HepG2 (cell line): ENCODE results near the gene PADI6. TPM values are rescaled to one million over a fixed set of nuclear protein-coding genes. Genes with fewer than 3 reads are reported as not detected.

ENCODE experiments used
- ATAC-seq: fragments of 200-7000 bp; cut with Tn5 transposase; 3 replicates; pipeline ENCODE4 v1.9.1; 2020; ENCODE audit warnings: mild to moderate bottlenecking, moderate library complexity
- BruUV-seq: library from RNA; stranded (reverse); fragments of 400-500 nt; replicated peaks from 2 replicates; lab custom pipeline; 2021; lab: Mats Ljungman, UMichigan
- CTCF ChIA-PET: fragments of 300-600 bp; formaldehyde crosslinking; extraction: SDS; loops from one replicate; lab custom pipeline; 2021; ENCODE audit warnings: low total read pairs, inconsistent platforms, low intra/inter-chr PET ratio; lab: Yijun Ruan, JAX
- POLR2A ChIA-PET: fragments of 350-600 bp; sonication (Branson Sonifier 250); formaldehyde crosslinking; loops from one replicate; lab custom pipeline; 2020; ENCODE audit warnings: antibody characterized with exemption, inconsistent platforms; lab: Yijun Ruan, JAX
- DNase-seq: peaks from one replicate; pipeline ENCODE4 v3.0.0-alpha.2; 2015; ENCODE audit warnings: low spot score
- FAIRE-seq: peaks from 3 replicates; lab custom pipeline; 2011; peaks lifted over from hg19 to GRCh38; lab: Jason Lieb, UNC
- H2AFZ ChIP-seq: one replicate; pipeline ENCODE4 v1.6.1; 2011; ENCODE audit warnings: low read length, inconsistent platforms
- H3K27ac ChIP-seq: fragments of 300-600 bp; 3 replicates; pipeline ENCODE4 v1.8.0; 2011; ENCODE audit warnings: mixed run types, mild to moderate bottlenecking, mixed read lengths, low read length, inconsistent platforms; ENCODE audit not compliant: insufficient read depth; ENCODE audit errors: extremely low read length
- H3K27me3 ChIP-seq, 2 experiments: fragments of 200-600 bp in 1 of 2; 2 replicates in 1 of 2; 3 replicates in 1 of 2; pipeline versions ENCODE4 v1.6.0 to v1.8.0; 2011; ENCODE audit warnings: low read length in 2 of 2, mild to moderate bottlenecking in 2 of 2, moderate library complexity in 2 of 2, inconsistent platforms in 1 of 2; ENCODE audit not compliant: insufficient read depth in 2 of 2, control insufficient read depth in 1 of 2
- H3K36me3 ChIP-seq, 2 experiments: fragments of 200-600 bp in 1 of 2; replicated peaks in 1 of 2; 2 replicates in 1 of 2; 3 replicates in 1 of 2; pipeline versions ENCODE4 v1.5.1 to v1.8.0; 2011; ENCODE audit warnings: low read length in 2 of 2, inconsistent platforms in 1 of 2; ENCODE audit not compliant: insufficient read depth in 2 of 2, control insufficient read depth in 1 of 2
- H3K4me1 ChIP-seq: 2 replicates; pipeline ENCODE4 v1.5.1; 2012; ENCODE audit warnings: low read length, inconsistent platforms; ENCODE audit not compliant: insufficient read depth
- H3K4me2 ChIP-seq: 2 replicates; pipeline ENCODE4 v1.6.0; 2011; ENCODE audit warnings: low read depth, low read length, inconsistent platforms
- H3K4me3 ChIP-seq, 3 experiments: fragments of 200-600 bp in 1 of 3; sonication (generic), shearing (Covaris generic) in 1 of 3; replicated peaks in 1 of 3; 2 replicates each; pipeline ENCODE4 v1.5.1; 2011 to 2016; ENCODE audit warnings: low read length in 3 of 3, inconsistent platforms in 2 of 3, low read depth in 2 of 3, mild to moderate bottlenecking in 2 of 3, control low read depth in 1 of 3, mixed read lengths in 1 of 3; ENCODE audit not compliant: insufficient read depth in 1 of 3
- H3K79me2 ChIP-seq: one replicate; pipeline ENCODE4 v1.6.1; 2011; ENCODE audit warnings: low read length, inconsistent platforms; ENCODE audit not compliant: insufficient read depth
- H3K9ac ChIP-seq: 2 replicates; pipeline ENCODE4 v1.6.0; 2011; ENCODE audit warnings: mild to moderate bottlenecking, low read depth, low read length, inconsistent platforms; ENCODE audit not compliant: insufficient read depth
- H3K9me3 ChIP-seq: 2 replicates; pipeline ENCODE4 v1.5.1; 2012; ENCODE audit warnings: mild to moderate bottlenecking, low read length
- H4K20me1 ChIP-seq: 2 replicates; pipeline ENCODE4 v1.6.0; 2011; ENCODE audit warnings: inconsistent platforms, mild to moderate bottlenecking, low read length, moderate library complexity; ENCODE audit not compliant: insufficient read depth
- DMAP1 ChIP-seq: IDR thresholded peaks from 2 replicates; pipeline ENCODE4 v1.6.1; 2016
- LCORL ChIP-seq, 2 experiments: fragments of 450-650 bp in 1 of 2; sonication (generic) in 1 of 2; formaldehyde crosslinking in 1 of 2; IDR thresholded peaks; 2 replicates each; pipeline versions ENCODE4 v1.5.0 to v1.6.1; 2017 to 2020; ENCODE audit warnings: antibody characterized with exemption in 1 of 2, missing genetic modification reagents in 1 of 2
- ZKSCAN8 ChIP-seq: IDR thresholded peaks from 2 replicates; pipeline ENCODE4 v1.6.1; 2016; ENCODE audit warnings: borderline replicate concordance, missing genetic modification reagents, missing compliant biosample characterization
- ZSCAN29 ChIP-seq: sonication (generic); formaldehyde crosslinking; conservative IDR thresholded peaks from 2 replicates; pipeline ENCODE4 v1.4.0; 2020; ENCODE audit warnings: mild to moderate bottlenecking, missing genetic modification reagents
- WGBS: methylation state at CpG from one replicate; pipeline ENCODE4 v1.1.6; 2017; ENCODE audit warnings: low lambda C conversion rate; 5-methylcytosine and 5-hydroxymethylcytosine counted together
- in situ Hi-C: cut with HindIII; loops from 2 replicates; pipeline ENCODE4 v1.10.0; 2017; ENCODE audit warnings: low pct_unique_long_range_greater_than_20kb; ENCODE audit not compliant: extremely low pct_ligation_motif_present
- intact Hi-C: fragments of 100-400 bp; cut with micrococcal nuclease; formaldehyde crosslinking; loops from one replicate; pipeline ENCODE4 v1.10.0; 2022; ENCODE audit not compliant: unreplicated experiment
- polyA plus RNA-seq, 8 experiments: library from polyadenylated mRNA; depleted of rRNA in 3 of 8; stranded (reverse) in 7 of 8; unstranded in 1 of 8; fragments of >200 nt; fragmentation: Illumina TruSeq in 4 of 8; extraction: Trizol in 4 of 8; gene quantifications; 2 replicates each; pipeline versions ENCODE4 v1.2.1 to v1.2.3, GENCODE V29; 2011 to 2016; ENCODE audit warnings: low read depth in 4 of 8, missing spikeins in 1 of 8, mixed read lengths in 1 of 8; ENCODE audit not compliant: insufficient read depth in 1 of 8
- total RNA-seq, 5 experiments: library from RNA; depleted of rRNA; stranded (reverse); fragments of >200 nt; fragmentation: Illumina TruSeq; extraction: Trizol; gene quantifications; 2 replicates each; pipeline ENCODE4 v1.2.3, GENCODE V29; 2016; ENCODE audit warnings: low read depth in 1 of 5
- TF ChIP-seq, protein P1 (sequence below): sonication (generic); formaldehyde crosslinking; IDR thresholded peaks from 2 replicates; pipeline ENCODE4 v1.5.1; 2020; ENCODE audit warnings: mild to moderate bottlenecking, missing genetic modification reagents, moderate library complexity
- TF ChIP-seq, protein P2 (sequence below), 2 experiments: fragments of 450-650 bp in 1 of 2; sonication (generic) in 1 of 2; formaldehyde crosslinking; IDR thresholded peaks; 2 replicates each; pipeline versions ENCODE4 v1.5.0 to v1.8.0; 2020 to 2022; ENCODE audit warnings: mild to moderate bottlenecking in 1 of 2, missing genetic modification reagents in 1 of 2
- TF ChIP-seq, protein P3 (sequence below): sonication (generic); formaldehyde crosslinking; IDR thresholded peaks from 2 replicates; pipeline ENCODE4 v1.5.0; 2020; ENCODE audit warnings: mild to moderate bottlenecking, missing genetic modification reagents

Gene PADI6
- total and polyA plus RNA-seq, 2 of the 13 experiments (the other 11 are each of a cell fraction or from before 2014, with no cell fraction given): not detected

DNA sequence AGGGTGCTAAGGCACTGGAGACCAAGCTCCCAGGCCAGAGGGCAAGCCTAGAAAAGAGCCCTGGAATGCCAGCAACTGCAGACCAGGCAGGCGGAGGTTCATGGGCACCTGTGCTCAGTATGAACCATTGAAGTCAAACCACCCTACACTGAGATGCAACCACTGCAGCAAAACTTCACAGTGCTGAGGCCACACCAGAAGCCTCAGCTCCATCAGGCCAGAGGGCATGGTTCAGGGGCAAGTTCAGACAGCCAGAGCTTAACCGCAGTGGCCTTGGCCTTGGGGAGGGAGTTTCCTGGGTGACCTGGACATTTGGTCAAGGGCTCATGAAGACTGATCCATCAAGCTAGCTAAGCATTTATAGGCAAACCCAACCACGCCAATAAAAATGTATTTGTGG, 60.4 kb downstream of the PADI6 start (continued):
- no peak for TF ChIP-seq ZKSCAN8 (CRISPR knock-in tag)
- TF ChIP-seq LCORL (IDR thresholded peaks at IDR 0.05): no peak
- no peak for TF ChIP-seq LCORL (CRISPR knock-in tag; IDR thresholded peaks at IDR 0.05)
- TF ChIP-seq, protein P1, sequence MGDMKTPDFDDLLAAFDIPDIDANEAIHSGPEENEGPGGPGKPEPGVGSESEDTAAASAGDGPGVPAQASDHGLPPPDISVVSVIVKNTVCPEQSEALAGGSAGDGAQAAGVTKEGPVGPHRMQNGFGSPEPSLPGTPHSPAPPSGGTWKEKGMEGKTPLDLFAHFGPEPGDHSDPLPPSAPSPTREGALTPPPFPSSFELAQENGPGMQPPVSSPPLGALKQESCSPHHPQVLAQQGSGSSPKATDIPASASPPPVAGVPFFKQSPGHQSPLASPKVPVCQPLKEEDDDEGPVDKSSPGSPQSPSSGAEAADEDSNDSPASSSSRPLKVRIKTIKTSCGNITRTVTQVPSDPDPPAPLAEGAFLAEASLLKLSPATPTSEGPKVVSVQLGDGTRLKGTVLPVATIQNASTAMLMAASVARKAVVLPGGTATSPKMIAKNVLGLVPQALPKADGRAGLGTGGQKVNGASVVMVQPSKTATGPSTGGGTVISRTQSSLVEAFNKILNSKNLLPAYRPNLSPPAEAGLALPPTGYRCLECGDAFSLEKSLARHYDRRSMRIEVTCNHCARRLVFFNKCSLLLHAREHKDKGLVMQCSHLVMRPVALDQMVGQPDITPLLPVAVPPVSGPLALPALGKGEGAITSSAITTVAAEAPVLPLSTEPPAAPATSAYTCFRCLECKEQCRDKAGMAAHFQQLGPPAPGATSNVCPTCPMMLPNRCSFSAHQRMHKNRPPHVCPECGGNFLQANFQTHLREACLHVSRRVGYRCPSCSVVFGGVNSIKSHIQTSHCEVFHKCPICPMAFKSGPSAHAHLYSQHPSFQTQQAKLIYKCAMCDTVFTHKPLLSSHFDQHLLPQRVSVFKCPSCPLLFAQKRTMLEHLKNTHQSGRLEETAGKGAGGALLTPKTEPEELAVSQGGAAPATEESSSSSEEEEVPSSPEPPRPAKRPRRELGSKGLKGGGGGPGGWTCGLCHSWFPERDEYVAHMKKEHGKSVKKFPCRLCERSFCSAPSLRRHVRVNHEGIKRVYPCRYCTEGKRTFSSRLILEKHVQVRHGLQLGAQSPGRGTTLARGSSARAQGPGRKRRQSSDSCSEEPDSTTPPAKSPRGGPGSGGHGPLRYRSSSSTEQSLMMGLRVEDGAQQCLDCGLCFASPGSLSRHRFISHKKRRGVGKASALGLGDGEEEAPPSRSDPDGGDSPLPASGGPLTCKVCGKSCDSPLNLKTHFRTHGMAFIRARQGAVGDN (CRISPR knock-in tag): peak; percentile 22; the same call in 1 of the 2 replicates

DNA sequence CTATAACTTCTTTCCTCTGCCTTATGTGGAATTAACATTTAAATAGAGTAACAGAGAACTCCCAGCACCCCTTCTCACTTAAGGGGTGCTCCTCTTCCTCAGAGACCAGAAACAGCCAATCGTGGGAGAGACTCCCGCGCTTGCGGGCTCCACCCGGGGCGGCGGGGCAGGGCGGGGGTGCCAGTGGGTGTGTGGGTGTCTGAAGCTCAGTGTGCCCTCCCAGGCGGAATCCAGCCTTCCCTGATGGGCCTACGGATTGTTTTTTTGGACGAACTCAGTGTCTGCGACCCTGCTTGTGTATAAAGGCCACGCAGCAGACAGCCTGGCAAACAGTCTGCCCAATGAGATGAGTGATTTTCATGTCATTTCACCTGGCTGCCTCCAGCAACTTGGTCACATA, 61.3 kb downstream of the PADI6 start:
- no peak overlapping the region for H3K27ac ChIP-seq
- TF ChIP-seq, protein P2, sequence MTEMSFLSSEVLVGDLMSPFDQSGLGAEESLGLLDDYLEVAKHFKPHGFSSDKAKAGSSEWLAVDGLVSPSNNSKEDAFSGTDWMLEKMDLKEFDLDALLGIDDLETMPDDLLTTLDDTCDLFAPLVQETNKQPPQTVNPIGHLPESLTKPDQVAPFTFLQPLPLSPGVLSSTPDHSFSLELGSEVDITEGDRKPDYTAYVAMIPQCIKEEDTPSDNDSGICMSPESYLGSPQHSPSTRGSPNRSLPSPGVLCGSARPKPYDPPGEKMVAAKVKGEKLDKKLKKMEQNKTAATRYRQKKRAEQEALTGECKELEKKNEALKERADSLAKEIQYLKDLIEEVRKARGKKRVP (CRISPR knock-in tag; IDR thresholded peaks at IDR 0.05): no peak
- no peak for TF ChIP-seq ZSCAN29 (CRISPR knock-in tag)
- TF ChIP-seq, protein P3, sequence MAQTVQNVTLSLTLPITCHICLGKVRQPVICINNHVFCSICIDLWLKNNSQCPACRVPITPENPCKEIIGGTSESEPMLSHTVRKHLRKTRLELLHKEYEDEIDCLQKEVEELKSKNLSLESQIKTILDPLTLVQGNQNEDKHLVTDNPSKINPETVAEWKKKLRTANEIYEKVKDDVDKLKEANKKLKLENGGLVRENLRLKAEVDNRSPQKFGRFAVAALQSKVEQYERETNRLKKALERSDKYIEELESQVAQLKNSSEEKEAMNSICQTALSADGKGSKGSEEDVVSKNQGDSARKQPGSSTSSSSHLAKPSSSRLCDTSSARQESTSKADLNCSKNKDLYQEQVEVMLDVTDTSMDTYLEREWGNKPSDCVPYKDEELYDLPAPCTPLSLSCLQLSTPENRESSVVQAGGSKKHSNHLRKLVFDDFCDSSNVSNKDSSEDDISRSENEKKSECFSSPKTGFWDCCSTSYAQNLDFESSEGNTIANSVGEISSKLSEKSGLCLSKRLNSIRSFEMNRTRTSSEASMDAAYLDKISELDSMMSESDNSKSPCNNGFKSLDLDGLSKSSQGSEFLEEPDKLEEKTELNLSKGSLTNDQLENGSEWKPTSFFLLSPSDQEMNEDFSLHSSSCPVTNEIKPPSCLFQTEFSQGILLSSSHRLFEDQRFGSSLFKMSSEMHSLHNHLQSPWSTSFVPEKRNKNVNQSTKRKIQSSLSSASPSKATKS (CRISPR knock-in tag): no peak
- TF ChIP-seq DMAP1: no peak
- DNase-seq: no peak
- peaks cover 38% of the 10 kb centered on the region for H3K79me2 ChIP-seq
- intact Hi-C loops: no loop called here
- no peaks in the 10 kb centered on the region for H3K9me3 ChIP-seq
- ChIA-PET CTCF (no interaction called here), POLR2A (no interaction called here)
- no peak for ATAC-seq
- FAIRE-seq: no peak
- H3K27me3 ChIP-seq: no peaks in the 10 kb centered on the region
- H3K36me3 ChIP-seq: peaks cover 13 to 58% of the 10 kb centered on the region in 2 experiments
- no TSS peak for BruUV-seq
- H3K9ac ChIP-seq: no peak overlapping the region
- H4K20me1 ChIP-seq: peaks cover 42% of the 10 kb centered on the region
- H2AFZ ChIP-seq: no peak overlapping the region
- H3K4me1 ChIP-seq: peaks cover 33% of the 10 kb centered on the region
- H3K4me3 ChIP-seq: no peak overlapping the region
- no peak overlapping the region for H3K4me2 ChIP-seq
- in situ Hi-C loops: no loop called here
- 98% methylated on average over 12 of the region's 13 CpGs for WGBS
